ENCODE data around the gene TSNAX. TPM values are rescaled to one million over a fixed set of nuclear protein-coding genes. Genes with fewer than 3 reads are reported as not detected.
"Not testable (repeated sequence)": the region's sequence is repeated elsewhere in the genome, so short reads cannot be mapped to it uniquely, and the experiment has no call there.

The TSNAX gene
- total RNA-seq, 1 donor from 2014 or later: 38.7 TPM

- ChIA-PET CTCF (no interaction called here), POLR2A (no interaction called here)
- Mint-ChIP-seq H3K4me3 (no peak overlapping the region), H3K9me3 (no peaks in the 10 kb centered on the region), H3K27me3 (no peaks in the 10 kb centered on the region), H3K4me1 (no peaks in the 10 kb centered on the region), H3K27ac (no peak overlapping the region), H3K36me3 (ENCODE audit: low read depth) (no peaks in the 10 kb centered on the region)
- DNase-seq (no peak), ATAC-seq (ENCODE audit: low read depth) (no peak)
- TF ChIP-seq CTCF (IDR thresholded peaks at IDR 0.05): no peak
- intact Hi-C loops (cut with micrococcal nuclease): no loop called here
Observed at GRCh38 chr1:231584117-231584516, 55.6 kb downstream of the TSNAX start.

GRCh38 chr1:231584921-231585320, 56.5 kb downstream of the TSNAX start:
- intact Hi-C loops (cut with micrococcal nuclease): no loop called here

GRCh38 chr1:231590453-231591198, 62.2 kb downstream of the TSNAX start:
- no peaks in the 10 kb centered on the region for H3K9me3 Mint-ChIP-seq
- TF ChIP-seq CTCF (IDR thresholded peaks at IDR 0.05): no peak
- POLR2A ChIA-PET: interaction anchor here (0.6 kb wide), 1 partner anchor 232 kb away, joined by 4 read pairs; no protein-coding TSS in a partner anchor
- no peak for ATAC-seq (ENCODE audit: low read depth)
- no peak overlapping the region for H3K27ac Mint-ChIP-seq
- peaks cover 16% of the 10 kb centered on the region for H3K4me1 Mint-ChIP-seq
- CTCF ChIA-PET: interaction anchor here (0.8 to 1.8 kb wide), 4 partner anchors 11 to 275 kb away, joined by 4 to 6 read pairs (median 4); no protein-coding TSS in a partner anchor
- intact Hi-C loops (cut with micrococcal nuclease): loop anchor here (1.0 kb wide), 1 partner anchor 232 kb away; no protein-coding TSS in a partner anchor
- H3K36me3 Mint-ChIP-seq (ENCODE audit: low read depth): no peaks in the 10 kb centered on the region
- DNase-seq: no peak
- H3K27me3 Mint-ChIP-seq: no peaks in the 10 kb centered on the region
- H3K4me3 Mint-ChIP-seq: no peak overlapping the region

More at GRCh38 chr1:231584921-231585320, 56.5 kb downstream of the TSNAX start:
- no peaks in the 10 kb centered on the region for H3K4me1 Mint-ChIP-seq
- no peak for ATAC-seq (ENCODE audit: low read depth)
- POLR2A ChIA-PET: no interaction called here
- no peak overlapping the region for H3K27ac Mint-ChIP-seq
- no peaks in the 10 kb centered on the region for H3K27me3 Mint-ChIP-seq
- no peak for TF ChIP-seq CTCF (IDR thresholded peaks at IDR 0.05)
- no peak overlapping the region for H3K4me3 Mint-ChIP-seq
- DNase-seq: no peak
- no peaks in the 10 kb centered on the region for H3K9me3 Mint-ChIP-seq
- H3K36me3 Mint-ChIP-seq (ENCODE audit: low read depth): no peaks in the 10 kb centered on the region
- CTCF ChIA-PET: no interaction called here

- Mint-ChIP-seq H3K9me3 (no peaks in the 10 kb centered on the region), H3K36me3 (ENCODE audit: low read depth) (no peaks in the 10 kb centered on the region), H3K27ac (no peak overlapping the region), H3K4me1 (peaks cover 16% of the 10 kb centered on the region), H3K4me3 (no peak overlapping the region), H3K27me3 (no peaks in the 10 kb centered on the region)
- DNase-seq (no peak), ATAC-seq (ENCODE audit: low read depth) (no peak)
- ChIA-PET POLR2A (no interaction called here), CTCF (interaction anchor here (1.0 to 1.8 kb wide), 3 partner anchors 10 to 275 kb away, joined by 4 read pairs; no protein-coding TSS in a partner anchor)
- intact Hi-C loops (cut with micrococcal nuclease): no loop called here
- TF ChIP-seq CTCF (IDR thresholded peaks at IDR 0.05): no peak
Observed at GRCh38 chr1:231591466-231591865, 63.0 kb downstream of the TSNAX start.

- POLR2A ChIA-PET: no interaction called here
Observed at GRCh38 chr1:231592809-231593208, 64.3 kb downstream of the TSNAX start.

GRCh38 chr1:231593264-231593663, 64.8 kb downstream of the TSNAX start:
- POLR2A ChIA-PET; H3K4me3 Mint-ChIP-seq; H3K9me3 Mint-ChIP-seq; CTCF ChIA-PET; intact Hi-C loops (cut with micrococcal nuclease); H3K27me3 Mint-ChIP-seq; ATAC-seq (ENCODE audit: low read depth); DNase-seq; H3K36me3 Mint-ChIP-seq (ENCODE audit: low read depth); H3K27ac Mint-ChIP-seq: not testable (repeated sequence)
- H3K4me1 Mint-ChIP-seq: peaks cover 16% of the 10 kb centered on the region

More at GRCh38 chr1:231592809-231593208, 64.3 kb downstream of the TSNAX start:
- Mint-ChIP-seq H3K4me1 (peaks cover 16% of the 10 kb centered on the region), H3K27me3 (no peaks in the 10 kb centered on the region), H3K4me3 (no peak overlapping the region), H3K36me3 (ENCODE audit: low read depth) (no peaks in the 10 kb centered on the region), H3K27ac (no peak overlapping the region), H3K9me3 (no peaks in the 10 kb centered on the region)
- ATAC-seq (ENCODE audit: low read depth) (no peak), DNase-seq (no peak)
- no peak for TF ChIP-seq CTCF (IDR thresholded peaks at IDR 0.05)
- intact Hi-C loops (cut with micrococcal nuclease): no loop called here
- CTCF ChIA-PET: no interaction called here

Data from activated B cell treated with CpG ODN at 0.5 μM for 24 hours (primary cell).